Adrenal gland (tissue), 5 donors: Measurements from ENCODE around the gene FAXDC2.

Experiments
- CTCF ChIP-seq, 6 experiments: fragments of 450-650 bp in 4 of 6; fragments of 200-600 bp in 2 of 6; sonication (generic) in 1 of 6; IDR thresholded peaks; 1 replicate in 5 of 6; 2 replicates in 1 of 6; pipeline versions ENCODE4 v1.5.1 to v1.8.0; 2016 to 2021; ENCODE audit warnings: antibody characterized with exemption in 6 of 6, mild to moderate bottlenecking in 2 of 6, moderate library complexity in 1 of 6
- POLR2A ChIP-seq, 2 donors: fragments of 450-650 bp; IDR thresholded peaks; one replicate each; pipeline ENCODE4 v1.6.1; 2017; ENCODE audit warnings: antibody characterized with exemption in 2 of 2, mild to moderate bottlenecking in 2 of 2, moderate library complexity in 1 of 2
- donor health status: DM: no; HTN: no; CAD: no.

- TF ChIP-seq CTCF (IDR thresholded peaks at IDR 0.05), result no peak
- TF ChIP-seq POLR2A (IDR thresholded peaks at IDR 0.05), result no peak
Measured at GRCh38 chr5:154784856-154785255, 65.5 kb downstream of the FAXDC2 start.
